Measurements from ENCODE around the gene FTH1. TPM values are rescaled to one million over a fixed set of nuclear protein-coding genes. Genes with fewer than 3 reads are reported as not detected.
"Not testable (repeated sequence)": the region's sequence is repeated elsewhere in the genome, so short reads cannot be mapped to it uniquely, and the experiment has no call there.

The FTH1 gene
- total RNA-seq, 1 experiment from 2014 or later, result 2,410 TPM

DNA sequence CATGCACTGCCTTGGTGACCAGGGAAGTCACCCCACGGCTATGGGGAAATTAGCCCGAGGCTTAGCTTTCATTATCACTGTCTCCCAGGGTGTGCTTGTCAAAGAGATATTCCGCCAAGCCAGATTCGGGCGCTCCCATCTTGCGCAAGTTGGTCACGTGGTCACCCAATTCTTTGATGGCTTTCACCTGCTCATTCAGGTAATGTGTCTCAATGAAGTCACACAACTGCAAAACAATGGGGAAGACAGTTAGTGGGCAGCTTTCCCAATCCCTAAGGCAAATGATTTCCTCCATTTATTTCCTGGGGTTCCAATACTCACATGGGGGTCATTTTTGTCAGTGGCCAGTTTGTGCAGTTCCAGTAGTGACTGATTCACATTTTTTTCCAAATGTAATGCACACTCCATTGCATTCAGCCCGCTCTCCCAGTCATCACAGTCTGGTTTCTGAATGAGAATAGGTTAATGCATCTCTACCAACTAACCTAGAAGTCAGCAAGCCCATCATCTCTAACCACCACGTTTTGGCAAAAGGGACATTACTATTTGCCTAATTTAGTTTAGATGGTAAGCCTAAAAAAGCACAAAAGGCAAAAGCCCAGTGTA is 2.7 kb downstream of the FTH1 start:
- not testable (repeated sequence) for DNase-seq (ENCODE audit: extremely low read depth, low read depth)

GRCh38 chr11:61964058-61964665 is 3.3 kb downstream of the FTH1 start:
- no peak for DNase-seq (ENCODE audit: extremely low read depth, low read depth)

- no peak for DNase-seq (ENCODE audit: extremely low read depth, low read depth)
Observed at GRCh38 chr11:61963282-61964057, 4.0 kb downstream of the FTH1 start.

GRCh38 chr11:61963016-61963281 is 4.5 kb downstream of the FTH1 start:
- no peak for DNase-seq (ENCODE audit: extremely low read depth, low read depth)

- no peak for DNase-seq (ENCODE audit: extremely low read depth, low read depth)
Observed at GRCh38 chr11:61962213-61963015, 5.0 kb downstream of the FTH1 start.

DNA sequence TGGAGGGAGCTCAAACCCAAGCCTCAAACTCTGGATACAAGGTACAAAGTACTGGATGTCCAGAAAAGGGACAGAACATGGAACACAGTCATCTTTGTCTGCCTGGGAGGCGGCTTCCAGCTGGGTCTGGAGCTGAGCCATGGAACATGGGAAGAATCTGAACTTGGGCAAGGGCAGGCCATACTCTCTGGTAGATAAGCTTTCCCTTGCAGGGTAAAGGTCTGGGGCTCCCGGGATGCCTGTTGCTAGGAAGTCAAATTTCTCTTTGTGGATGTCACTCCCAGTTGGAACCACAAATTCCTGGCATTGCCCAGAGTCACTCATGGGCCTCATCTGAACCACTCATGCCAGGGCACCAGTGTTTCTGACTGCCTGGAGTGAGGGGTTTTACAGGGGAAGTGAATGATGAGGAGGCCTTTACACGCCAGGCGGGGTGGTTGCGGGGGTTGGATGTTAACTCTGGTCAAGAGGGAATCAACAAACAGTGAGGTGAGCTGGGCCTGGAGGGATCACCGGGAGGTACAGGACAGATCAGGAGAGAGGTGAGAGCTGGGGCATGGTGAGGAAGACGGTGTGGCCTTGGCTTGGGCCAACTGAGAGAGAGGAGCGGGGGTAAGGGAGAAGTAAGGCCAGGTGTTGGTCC is 5.7 kb downstream of the FTH1 start:
- no peak for DNase-seq (ENCODE audit: extremely low read depth, low read depth)

DNA sequence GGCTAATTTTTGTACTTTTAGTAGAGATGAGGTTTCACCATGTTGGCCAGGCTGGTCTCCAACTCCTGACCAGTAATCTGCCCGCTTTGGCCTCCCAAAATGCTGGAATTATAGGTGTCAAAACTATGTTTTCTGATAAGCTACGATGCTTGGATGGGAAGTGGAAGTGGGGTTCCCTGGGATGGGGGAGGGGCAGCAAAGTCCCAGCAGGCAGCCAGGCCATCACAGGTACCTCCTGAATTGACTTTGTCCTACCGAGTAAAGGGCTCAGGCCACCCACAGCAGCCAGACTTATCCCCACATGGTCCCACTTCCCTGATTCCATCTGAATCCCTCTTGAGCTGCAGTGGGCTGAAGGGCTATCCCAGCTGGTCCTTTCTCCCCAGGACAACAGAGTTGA is 6.9 kb downstream of the FTH1 start:
- no peak for DNase-seq (ENCODE audit: extremely low read depth, low read depth)

GRCh38 chr11:61959678-61960077 is 7.8 kb downstream of the FTH1 start:
- no peak for DNase-seq (ENCODE audit: extremely low read depth, low read depth)

DNA sequence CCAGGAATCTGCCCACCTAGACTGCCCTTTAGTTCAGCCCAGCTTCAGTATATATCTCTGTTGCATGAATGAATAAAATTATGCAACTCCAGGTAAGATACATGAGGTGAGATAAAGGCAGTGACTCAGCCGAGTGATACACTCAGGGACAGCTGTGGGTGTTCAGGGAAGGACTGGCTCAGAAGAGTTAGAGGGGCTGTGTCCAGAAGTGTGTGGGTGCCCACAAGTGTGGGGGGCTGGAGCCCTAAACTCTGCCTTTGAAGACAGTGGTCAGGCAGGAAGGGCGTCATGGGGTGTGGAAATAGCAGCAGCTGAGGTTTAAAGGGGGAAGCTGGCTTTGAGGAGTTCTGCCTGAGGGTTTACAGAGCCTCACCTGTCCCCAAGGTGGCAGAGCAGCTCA is 8.3 kb downstream of the FTH1 start:
- no peak for DNase-seq (ENCODE audit: extremely low read depth, low read depth)

DNA sequence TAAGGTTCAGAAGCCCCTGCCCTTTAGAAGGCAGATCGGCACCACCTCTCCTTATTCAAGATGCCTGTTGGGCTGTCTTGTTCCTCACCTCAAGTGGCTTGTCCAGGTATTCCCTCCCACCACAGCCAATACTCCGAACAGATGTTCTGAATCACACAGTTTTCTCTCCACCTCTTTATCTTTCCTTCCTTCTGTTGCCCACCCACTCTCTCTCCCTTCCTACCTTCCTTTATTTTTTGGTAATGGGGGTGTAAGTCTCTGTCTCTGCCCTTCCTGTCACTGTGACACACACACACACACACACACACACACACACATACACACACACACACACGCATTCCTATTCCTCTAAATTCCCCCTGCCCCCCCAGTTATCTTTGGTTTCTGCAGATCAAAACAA is 8.8 kb downstream of the FTH1 start:
- DNase-seq (ENCODE audit: extremely low read depth, low read depth), result no peak

DNA sequence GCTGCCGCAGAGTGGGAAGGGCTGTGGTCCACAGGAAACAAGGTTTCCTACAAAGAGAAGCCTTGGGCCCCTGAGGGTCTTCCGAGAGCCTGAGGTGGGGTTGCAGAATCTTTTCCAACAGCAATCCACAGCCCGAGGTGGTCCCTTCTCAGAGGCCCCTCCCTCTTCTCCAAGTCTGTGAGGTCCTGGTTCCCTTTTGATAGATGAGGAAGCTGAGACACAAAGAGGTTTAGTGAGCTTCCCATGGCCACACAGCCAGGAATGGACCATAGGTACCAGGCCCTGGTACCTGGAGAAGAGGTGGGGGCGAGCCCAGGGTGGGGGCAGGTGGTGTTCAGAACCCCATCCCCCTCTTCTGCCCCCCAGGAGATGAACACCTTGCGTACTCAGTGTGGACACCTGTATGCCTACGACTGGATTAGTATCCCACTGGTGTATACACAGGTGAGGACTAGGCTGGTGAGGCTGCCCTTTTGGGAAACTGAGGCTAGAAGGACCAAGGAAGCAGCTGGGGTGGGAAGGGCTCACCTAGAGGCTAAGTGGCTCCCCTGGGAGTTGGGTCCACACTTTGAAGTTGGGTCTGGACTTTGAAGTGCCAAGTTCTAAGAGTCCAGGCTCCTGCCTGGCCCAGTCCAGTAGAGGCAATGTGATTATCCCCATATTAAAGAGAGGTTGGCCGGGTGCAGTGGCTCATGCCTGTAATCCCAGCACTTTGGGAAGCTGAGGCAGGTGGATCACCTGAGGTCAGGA is 10.2 kb downstream of the FTH1 start:
- no peak for DNase-seq (ENCODE audit: extremely low read depth, low read depth)

GRCh38 chr11:61956191-61957020 is 11.0 kb downstream of the FTH1 start:
- DNase-seq (ENCODE audit: extremely low read depth, low read depth), result no peak

- no peak for DNase-seq (ENCODE audit: extremely low read depth, low read depth)
Observed at GRCh38 chr11:61955422-61956135, 11.9 kb downstream of the FTH1 start.

DNA sequence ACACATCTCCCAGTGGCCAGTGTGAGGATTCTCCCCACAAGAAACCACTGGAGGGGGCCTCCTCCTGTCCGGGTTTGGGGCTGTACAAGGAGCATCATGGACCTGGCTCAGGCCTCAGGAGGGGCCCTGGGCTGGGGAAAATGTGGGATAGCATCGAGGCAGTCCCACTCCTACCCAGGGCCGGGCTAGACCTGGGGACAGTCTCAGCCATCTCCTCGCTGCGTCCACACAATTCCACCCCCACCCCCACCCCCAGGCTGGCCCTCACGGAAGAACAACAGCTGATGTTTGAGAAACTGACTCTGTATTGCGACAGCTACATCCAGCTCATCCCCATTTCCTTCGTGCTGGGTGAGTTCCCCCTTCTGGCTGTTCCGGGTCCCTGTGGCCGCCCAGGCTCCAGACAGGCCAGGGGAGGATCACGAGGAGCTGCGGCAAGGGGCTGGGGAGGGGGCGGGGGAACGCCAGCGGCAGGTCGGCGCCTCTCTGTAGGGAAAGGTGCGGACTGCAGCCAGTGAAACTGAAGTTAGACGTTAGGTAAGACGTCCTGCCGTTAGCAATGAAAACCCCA is 12.5 kb downstream of the FTH1 start:
- DNase-seq (ENCODE audit: extremely low read depth, low read depth), result no peak

DNA sequence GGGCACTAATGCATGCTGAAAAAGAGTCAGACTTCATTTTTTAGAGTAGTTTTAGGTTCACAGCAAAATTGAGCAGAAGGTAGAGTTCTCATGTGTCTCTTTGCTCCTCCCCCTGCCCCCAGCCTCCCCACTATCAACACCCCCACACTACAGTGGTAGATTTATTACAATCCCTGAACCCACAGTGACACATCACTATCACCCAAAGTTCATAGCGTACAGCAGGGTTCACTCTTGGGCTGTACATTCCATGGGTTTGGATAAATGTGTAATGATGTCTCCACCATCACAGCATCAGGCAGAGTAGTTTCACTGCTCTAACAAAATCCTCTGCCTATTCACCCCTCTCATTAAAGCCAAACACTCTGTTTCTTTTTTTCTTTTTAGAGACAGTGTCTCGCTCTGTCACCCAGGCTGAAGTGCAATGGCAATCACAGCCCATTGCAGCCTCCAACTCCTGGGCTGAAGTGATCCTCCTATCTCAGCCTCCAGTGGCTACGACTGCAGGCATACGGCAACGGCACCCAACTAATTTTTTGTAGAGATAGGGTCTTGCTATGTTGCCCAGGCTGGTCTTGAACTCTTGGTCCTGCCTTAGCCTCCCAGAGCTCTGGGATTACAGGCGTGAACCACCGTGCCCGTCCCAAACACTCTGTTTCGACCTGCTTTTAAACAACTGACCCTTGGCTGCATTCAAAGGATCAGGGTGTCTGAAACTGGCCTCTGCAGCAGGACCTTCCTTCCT is 13.2 kb downstream of the FTH1 start:
- DNase-seq (ENCODE audit: extremely low read depth, low read depth), result no peak

DNA sequence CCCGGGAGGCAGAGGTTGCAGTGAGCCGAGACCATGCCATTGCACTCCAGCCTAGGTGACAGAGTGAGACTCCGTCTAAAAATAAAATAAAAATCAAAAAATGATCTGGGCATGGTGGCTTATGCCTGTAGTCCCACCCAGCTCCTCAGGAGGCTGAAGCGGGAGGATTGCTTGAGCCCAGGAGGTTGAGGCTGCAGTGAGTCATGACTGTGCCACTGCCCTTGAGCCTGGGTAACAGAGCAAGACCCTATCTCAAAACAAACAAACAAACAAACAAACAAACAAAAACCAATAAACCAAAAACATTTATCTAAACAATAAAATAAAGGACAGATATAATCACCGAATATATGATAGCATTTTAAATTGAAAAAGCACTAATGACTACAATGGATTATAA is 13.8 kb downstream of the FTH1 start:
- not testable (repeated sequence) for DNase-seq (ENCODE audit: extremely low read depth, low read depth)

- no peak for DNase-seq (ENCODE audit: extremely low read depth, low read depth)
Observed at GRCh38 chr11:61952882-61953281, 14.6 kb downstream of the FTH1 start.

All from NCI-H460 (cell line).